NCI-H2227 treated with DMSO at 0.1 percent for 48 hours (cell line): ENCODE results near the gene COL15A1.
"Not testable (repeated sequence)": the region's sequence is repeated elsewhere in the genome, so short reads cannot be mapped to it uniquely, and the experiment has no call there.

Experiments used
- DNase-seq: peaks from one replicate; lab custom pipeline; 2025; lab: John Stamatoyannopoulos, UW

The COL15A1 gene

GRCh38 chr9:98994172-98995058, 50.7 kb downstream of the COL15A1 start:
- no peak for DNase-seq

GRCh38 chr9:98995059-98995671, 51.5 kb downstream of the COL15A1 start:
- no peak for DNase-seq

- no peak for DNase-seq
Observed at GRCh38 chr9:98995971-98996504, 52.3 kb downstream of the COL15A1 start.

GRCh38 chr9:98997604-98998003, 53.9 kb downstream of the COL15A1 start:
- DNase-seq: no peak

- no peak for DNase-seq
Observed at GRCh38 chr9:98998441-98999151, 54.9 kb downstream of the COL15A1 start.

- no peak for DNase-seq
Observed at GRCh38 chr9:98999152-98999525, 55.4 kb downstream of the COL15A1 start.

GRCh38 chr9:99000476-99001395, 57.0 kb downstream of the COL15A1 start:
- peak; percentile 1 for DNase-seq

- no peak for DNase-seq
Observed at GRCh38 chr9:99001892-99002291, 58.2 kb downstream of the COL15A1 start.

GRCh38 chr9:99002706-99003105, 59.0 kb downstream of the COL15A1 start:
- no peak for DNase-seq

GRCh38 chr9:99003308-99003707, 59.6 kb downstream of the COL15A1 start:
- no peak for DNase-seq

- no peak for DNase-seq
Observed at GRCh38 chr9:99004115-99004514, 60.4 kb downstream of the COL15A1 start.

- DNase-seq: no peak
Observed at GRCh38 chr9:99004717-99005460, 61.2 kb downstream of the COL15A1 start.

- DNase-seq: no peak
Observed at GRCh38 chr9:99005651-99006050, 61.9 kb downstream of the COL15A1 start.

GRCh38 chr9:99006511-99006910, 62.8 kb downstream of the COL15A1 start:
- DNase-seq: no peak

- no peak for DNase-seq
Observed at GRCh38 chr9:99006979-99007378, 63.3 kb downstream of the COL15A1 start.

GRCh38 chr9:99008203-99008602, 64.5 kb downstream of the COL15A1 start:
- DNase-seq: no peak

- not testable (repeated sequence) for DNase-seq
Observed at GRCh38 chr9:99010393-99010792, 66.7 kb downstream of the COL15A1 start.

GRCh38 chr9:99011161-99011709, 67.5 kb downstream of the COL15A1 start:
- no peak for DNase-seq

- DNase-seq: no peak
Observed at GRCh38 chr9:99012957-99013512, 69.3 kb downstream of the COL15A1 start.

- no peak for DNase-seq
Observed at GRCh38 chr9:99013550-99013949, 69.8 kb downstream of the COL15A1 start.
